Measurements from ENCODE around the gene TOMM70. TPM values are rescaled to one million over a fixed set of nuclear protein-coding genes. Genes with fewer than 3 reads are reported as not detected.

The TOMM70 gene
- total and polyA plus RNA-seq, 2 of the 13 experiments (the other 11 are each of a cell fraction or from before 2014, with no cell fraction given), result 27.0 to 77.2 TPM

DNA sequence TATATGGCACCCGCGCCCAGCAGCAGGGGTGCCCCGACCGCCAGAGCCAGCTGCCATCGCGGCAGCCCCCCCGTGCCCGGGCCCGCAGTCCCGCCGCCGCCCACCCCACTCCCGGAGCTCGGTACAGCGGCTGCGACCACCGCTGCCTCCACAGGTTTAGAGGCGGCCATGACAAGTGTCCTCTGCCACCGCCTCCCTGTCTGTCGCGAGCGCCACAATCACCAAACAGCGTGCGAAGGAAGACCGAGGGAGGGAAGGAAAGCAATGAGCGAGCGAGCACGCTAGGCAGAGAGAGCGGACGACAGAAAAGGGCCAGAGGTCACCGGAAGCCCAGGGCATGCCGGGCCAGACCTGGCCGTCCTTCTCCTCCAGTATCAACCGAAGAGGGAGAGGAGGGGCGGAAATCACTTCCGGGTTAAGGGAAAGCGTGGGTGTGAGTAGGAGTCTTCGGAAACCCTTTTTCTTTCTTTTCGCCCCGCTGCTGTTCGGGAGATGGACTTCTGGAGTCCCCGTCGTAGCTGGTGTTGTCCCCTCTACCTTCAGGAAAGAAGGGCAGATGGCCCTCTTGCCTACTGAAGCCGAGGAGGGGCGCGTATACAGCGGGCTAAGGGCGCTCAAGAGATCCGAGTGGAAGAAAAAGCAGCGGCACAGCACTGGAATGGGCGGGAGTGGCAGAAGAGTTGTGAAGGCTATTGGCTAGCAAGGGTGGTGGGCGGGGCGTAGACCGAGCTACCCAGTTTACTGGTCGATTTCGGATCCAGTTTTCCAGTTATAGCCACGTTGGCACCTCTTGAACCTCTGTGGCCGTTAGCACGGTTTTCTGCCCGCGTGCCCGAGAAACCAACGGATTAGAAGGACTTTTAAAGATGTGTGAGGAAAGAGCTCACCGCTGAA is at the start of gene TOMM70, which contains the start of gene LNP1 (continued):
- TF ChIP-seq, protein P1, sequence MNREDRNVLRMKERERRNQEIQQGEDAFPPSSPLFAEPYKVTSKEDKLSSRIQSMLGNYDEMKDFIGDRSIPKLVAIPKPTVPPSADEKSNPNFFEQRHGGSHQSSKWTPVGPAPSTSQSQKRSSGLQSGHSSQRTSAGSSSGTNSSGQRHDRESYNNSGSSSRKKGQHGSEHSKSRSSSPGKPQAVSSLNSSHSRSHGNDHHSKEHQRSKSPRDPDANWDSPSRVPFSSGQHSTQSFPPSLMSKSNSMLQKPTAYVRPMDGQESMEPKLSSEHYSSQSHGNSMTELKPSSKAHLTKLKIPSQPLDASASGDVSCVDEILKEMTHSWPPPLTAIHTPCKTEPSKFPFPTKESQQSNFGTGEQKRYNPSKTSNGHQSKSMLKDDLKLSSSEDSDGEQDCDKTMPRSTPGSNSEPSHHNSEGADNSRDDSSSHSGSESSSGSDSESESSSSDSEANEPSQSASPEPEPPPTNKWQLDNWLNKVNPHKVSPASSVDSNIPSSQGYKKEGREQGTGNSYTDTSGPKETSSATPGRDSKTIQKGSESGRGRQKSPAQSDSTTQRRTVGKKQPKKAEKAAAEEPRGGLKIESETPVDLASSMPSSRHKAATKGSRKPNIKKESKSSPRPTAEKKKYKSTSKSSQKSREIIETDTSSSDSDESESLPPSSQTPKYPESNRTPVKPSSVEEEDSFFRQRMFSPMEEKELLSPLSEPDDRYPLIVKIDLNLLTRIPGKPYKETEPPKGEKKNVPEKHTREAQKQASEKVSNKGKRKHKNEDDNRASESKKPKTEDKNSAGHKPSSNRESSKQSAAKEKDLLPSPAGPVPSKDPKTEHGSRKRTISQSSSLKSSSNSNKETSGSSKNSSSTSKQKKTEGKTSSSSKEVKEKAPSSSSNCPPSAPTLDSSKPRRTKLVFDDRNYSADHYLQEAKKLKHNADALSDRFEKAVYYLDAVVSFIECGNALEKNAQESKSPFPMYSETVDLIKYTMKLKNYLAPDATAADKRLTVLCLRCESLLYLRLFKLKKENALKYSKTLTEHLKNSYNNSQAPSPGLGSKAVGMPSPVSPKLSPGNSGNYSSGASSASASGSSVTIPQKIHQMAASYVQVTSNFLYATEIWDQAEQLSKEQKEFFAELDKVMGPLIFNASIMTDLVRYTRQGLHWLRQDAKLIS (CRISPR knock-in tag; IDR thresholded peaks at IDR 0.05), result peak; percentile 62; the same call in 1 of the 2 replicates
- peak; percentile 53 for TF ChIP-seq TEAD3 (CRISPR knock-in tag; optimal IDR thresholded peaks at IDR 0.05; ENCODE audit: borderline replicate concordance)
- TF ChIP-seq, protein P2, sequence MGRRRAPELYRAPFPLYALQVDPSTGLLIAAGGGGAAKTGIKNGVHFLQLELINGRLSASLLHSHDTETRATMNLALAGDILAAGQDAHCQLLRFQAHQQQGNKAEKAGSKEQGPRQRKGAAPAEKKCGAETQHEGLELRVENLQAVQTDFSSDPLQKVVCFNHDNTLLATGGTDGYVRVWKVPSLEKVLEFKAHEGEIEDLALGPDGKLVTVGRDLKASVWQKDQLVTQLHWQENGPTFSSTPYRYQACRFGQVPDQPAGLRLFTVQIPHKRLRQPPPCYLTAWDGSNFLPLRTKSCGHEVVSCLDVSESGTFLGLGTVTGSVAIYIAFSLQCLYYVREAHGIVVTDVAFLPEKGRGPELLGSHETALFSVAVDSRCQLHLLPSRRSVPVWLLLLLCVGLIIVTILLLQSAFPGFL (CRISPR knock-in tag; IDR thresholded peaks at IDR 0.05), result no peak
- peak; percentile 56; the same call in 1 of the 2 replicates for TF ChIP-seq ZNF160 (CRISPR knock-in tag; IDR thresholded peaks at IDR 0.05)
- TF ChIP-seq, protein P3, sequence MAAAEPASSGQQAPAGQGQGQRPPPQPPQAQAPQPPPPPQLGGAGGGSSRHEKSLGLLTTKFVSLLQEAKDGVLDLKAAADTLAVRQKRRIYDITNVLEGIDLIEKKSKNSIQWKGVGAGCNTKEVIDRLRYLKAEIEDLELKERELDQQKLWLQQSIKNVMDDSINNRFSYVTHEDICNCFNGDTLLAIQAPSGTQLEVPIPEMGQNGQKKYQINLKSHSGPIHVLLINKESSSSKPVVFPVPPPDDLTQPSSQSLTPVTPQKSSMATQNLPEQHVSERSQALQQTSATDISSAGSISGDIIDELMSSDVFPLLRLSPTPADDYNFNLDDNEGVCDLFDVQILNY (CRISPR knock-in tag; conservative IDR thresholded peaks at IDR 0.05), result no peak
- TF ChIP-seq NFYC (CRISPR knock-in tag; IDR thresholded peaks at IDR 0.05), result peak; percentile 78
- TF ChIP-seq SRF (IDR thresholded peaks at IDR 0.05; ENCODE audit: low read depth, low read length), result 0 out of 2 replicates have a peak, but pooled peaks have one; percentile 22
- TF ChIP-seq, protein P4, sequence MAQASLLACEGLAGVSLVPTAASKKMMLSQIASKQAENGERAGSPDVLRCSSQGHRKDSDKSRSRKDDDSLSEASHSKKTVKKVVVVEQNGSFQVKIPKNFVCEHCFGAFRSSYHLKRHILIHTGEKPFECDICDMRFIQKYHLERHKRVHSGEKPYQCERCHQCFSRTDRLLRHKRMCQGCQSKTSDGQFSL (CRISPR knock-in tag; IDR thresholded peaks at IDR 0.05), result 0 out of 2 replicates have a peak, but pooled peaks have one; percentile 12
- TF ChIP-seq STAT5B (CRISPR knock-in tag; IDR thresholded peaks at IDR 0.05), result no peak; the same call in 1 of the 2 replicates
- TF ChIP-seq ZNF510 (CRISPR knock-in tag; IDR thresholded peaks at IDR 0.05; ENCODE audit: low read depth), result peak; percentile 61
- TF ChIP-seq SOX13 (IDR thresholded peaks at IDR 0.05), result no peak; the same call in 1 of the 2 replicates
- peak in 1 of 2 experiments; percentile 35; a peak in 2 of 4 replicates for TF ChIP-seq SOX13 (CRISPR knock-in tag; conservative IDR thresholded peaks at IDR 0.05 in 1 of 2, IDR thresholded peaks at IDR 0.05 in 1 of 2)
- TF ChIP-seq SAFB2 (CRISPR knock-in tag; IDR thresholded peaks at IDR 0.05; ENCODE audit: borderline replicate concordance, low read depth), result no peak
- peak; percentile 53; the same call in 1 of the 2 replicates for TF ChIP-seq SNAPC2 (CRISPR knock-in tag; IDR thresholded peaks at IDR 0.05)
- TF ChIP-seq GATA4 (IDR thresholded peaks at IDR 0.05; ENCODE audit: borderline replicate concordance, low read depth), result peak; percentile 75
- TF ChIP-seq NR3C1 (CRISPR knock-in tag; IDR thresholded peaks at IDR 0.05), result no peak
- peak; percentile 50; the same call in 1 of the 2 replicates for TF ChIP-seq SIN3B (IDR thresholded peaks at IDR 0.05; ENCODE audit: low read length)
- no peak for TF ChIP-seq EEA1 (CRISPR knock-in tag; IDR thresholded peaks at IDR 0.05; ENCODE audit: borderline replicate concordance)
- no peak for TF ChIP-seq ZBTB3 (CRISPR knock-in tag; IDR thresholded peaks at IDR 0.05; ENCODE audit: borderline replicate concordance, low read depth)
- TF ChIP-seq, protein P5, sequence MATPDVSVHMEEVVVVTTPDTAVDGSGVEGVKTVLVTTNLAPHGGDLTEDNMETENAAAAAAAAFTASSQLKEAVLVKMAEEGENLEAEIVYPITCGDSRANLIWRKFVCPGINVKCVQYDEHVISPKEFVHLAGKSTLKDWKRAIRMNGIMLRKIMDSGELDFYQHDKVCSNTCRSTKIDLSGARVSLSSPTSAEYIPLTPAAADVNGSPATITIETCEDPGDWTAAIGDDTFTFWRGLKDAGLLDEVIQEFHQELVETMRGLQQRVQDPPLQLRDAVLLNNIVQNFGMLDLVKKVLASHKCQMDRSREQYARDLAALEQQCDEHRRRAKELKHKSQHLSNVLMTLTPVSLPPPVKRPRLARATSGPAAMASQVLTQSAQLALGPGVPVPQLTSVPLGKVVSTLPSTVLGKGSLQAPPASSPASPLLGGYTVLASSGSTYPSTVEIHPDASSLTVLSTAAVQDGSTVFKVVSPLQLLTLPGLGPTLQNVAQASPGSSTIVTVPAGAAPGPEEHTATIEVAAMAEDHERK (CRISPR knock-in tag; IDR thresholded peaks at IDR 0.05; ENCODE audit: low read depth), result no peak
- TF ChIP-seq ZNF652 (CRISPR knock-in tag; IDR thresholded peaks at IDR 0.05; ENCODE audit: borderline replicate concordance, low read depth), result 0 out of 2 replicates have a peak, but pooled peaks have one; percentile 22
